Lung (tissue), 12 donors: ENCODE measurements around the gene IL34. TPM values are rescaled to one million over a fixed set of nuclear protein-coding genes. Genes with fewer than 3 reads are reported as not detected.

Experiments used
- ATAC-seq: fragments of 200-7000 bp; cut with Tn5 transposase; one replicate; pipeline ENCODE4 v1.9.1; 2020; ENCODE audit warnings: moderate number of reproducible peaks; ENCODE audit not compliant: insufficient read depth, low FRiP score
- DNase-seq, 3 donors: peaks; one replicate each; pipeline ENCODE4 v3.0.0-alpha.2; 2013 to 2017
- H3K27ac ChIP-seq, 2 donors: one replicate each; pipeline ENCODE4 v1.5.1; 2013; ENCODE audit warnings: mild to moderate bottlenecking in 2 of 2, moderate library complexity in 2 of 2, control low read depth in 1 of 2, inconsistent platforms in 1 of 2, low read depth in 1 of 2, low read length in 1 of 2
- H3K27me3 ChIP-seq, 3 donors: one replicate each; pipeline ENCODE4 v1.5.1; 2013; ENCODE audit warnings: low read length in 2 of 3; ENCODE audit not compliant: control insufficient read depth in 3 of 3, insufficient read depth in 3 of 3
- H3K36me3 ChIP-seq, 4 donors: one replicate each; pipeline ENCODE4 v1.5.1; 2013; ENCODE audit warnings: low read length in 4 of 4, mild to moderate bottlenecking in 1 of 4, moderate library complexity in 1 of 4; ENCODE audit not compliant: control insufficient read depth in 4 of 4, insufficient read depth in 4 of 4
- H3K4me1 ChIP-seq, 5 donors: one replicate each; pipeline ENCODE4 v1.5.1; 2013; ENCODE audit warnings: low read length in 5 of 5, mild to moderate bottlenecking in 2 of 5, moderate library complexity in 1 of 5; ENCODE audit not compliant: control insufficient read depth in 5 of 5, insufficient read depth in 5 of 5
- H3K4me3 ChIP-seq: one replicate; pipeline ENCODE4 v1.5.1; 2013; ENCODE audit warnings: mild to moderate bottlenecking, control low read depth, moderate library complexity
- H3K9ac ChIP-seq, 2 donors: one replicate each; pipeline ENCODE4 v1.5.1; 2013; ENCODE audit warnings: low read length in 2 of 2, control low read depth in 1 of 2; ENCODE audit not compliant: insufficient read depth in 1 of 2
- H3K9me3 ChIP-seq, 4 donors: one replicate each; pipeline ENCODE4 v1.5.1; 2013; ENCODE audit warnings: low read length in 3 of 4, mild to moderate bottlenecking in 1 of 4, moderate library complexity in 1 of 4; ENCODE audit not compliant: control insufficient read depth in 4 of 4, insufficient read depth in 3 of 4
- WGBS, 2 donors: extraction: QIAGEN DNeasy Blood & Tissue Kit; methylation state at CpG; one replicate each; pipeline ENCODE4 v1.1.7; 2013; 5-methylcytosine and 5-hydroxymethylcytosine counted together
- polyA plus RNA-seq, 2 donors: library from polyadenylated mRNA; stranded (reverse); fragments of 200-250 nt; gene quantifications; one replicate each; pipeline ENCODE4 v1.2.1, GENCODE V29; 2013
- total RNA-seq, 2 donors: library from RNA; depleted of rRNA in 1 of 2; stranded (reverse); fragments of >200 nt in 1 of 2; gene quantifications; one replicate each; pipeline ENCODE4 v1.2.1, GENCODE V29; 2014 to 2021
- TF ChIP-seq, protein P1 (sequence below): IDR thresholded peaks from 2 replicates; pipeline ENCODE4 v1.5.1; 2012; ENCODE audit warnings: mild to moderate bottlenecking; ENCODE audit errors: control extremely low read depth, extremely low read depth
- donor health status: control.
- donor health status: control.
- donor health status: Bipolar disorder and iron deficiency.
- donor health status: healthy.
- donor health status: DM: yes; HTN: yes; CAD: no.

The IL34 gene
- total and polyA plus RNA-seq, 4 donors, result 1.5 to 13.0 (median 7.1) TPM

DNA sequence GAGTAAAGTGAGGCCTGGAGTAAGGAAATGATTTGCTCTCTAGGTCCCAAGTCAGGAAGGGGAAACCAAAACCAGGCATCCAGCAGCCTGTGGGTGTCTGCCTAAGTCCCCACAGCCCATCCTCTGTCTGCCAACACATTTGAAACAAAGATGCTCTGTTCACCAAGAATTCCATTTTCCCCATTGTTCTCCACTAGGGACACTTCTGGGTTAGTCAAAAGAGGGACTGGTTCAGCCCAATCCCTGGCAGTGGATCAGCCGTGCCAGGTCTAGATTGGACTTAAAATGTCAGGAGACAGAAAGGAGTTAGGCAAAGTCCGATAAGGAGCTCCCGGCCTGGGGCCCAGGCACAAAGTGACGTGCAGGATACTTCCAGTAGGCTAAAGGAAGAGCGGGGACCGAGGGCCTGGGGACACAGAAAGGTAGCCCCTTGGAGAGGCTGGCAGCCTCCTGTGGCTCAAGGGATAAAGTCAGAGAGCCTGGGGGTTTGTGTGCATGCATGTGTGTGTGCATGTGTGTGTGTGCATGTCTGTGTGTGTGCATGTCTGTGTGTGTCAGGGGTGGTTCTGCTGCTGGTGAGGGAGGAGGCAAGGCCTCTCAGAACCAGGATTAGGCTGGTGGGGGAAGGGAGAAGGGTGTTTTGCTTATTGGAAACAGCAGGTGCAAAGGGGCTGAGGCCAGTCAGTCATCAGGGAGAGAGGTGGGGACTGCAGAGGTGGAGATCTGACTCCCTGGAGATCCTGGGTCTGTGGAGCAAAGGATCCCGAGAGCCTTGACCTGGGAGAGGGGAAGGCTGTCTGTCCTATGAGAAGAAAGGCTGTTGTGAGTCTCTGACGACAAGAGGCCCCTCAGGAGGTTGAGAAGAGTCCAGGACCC, 41.7 kb upstream of the IL34 start:
- Histone ChIP-seq H3K27me3 (no peaks in the 10 kb centered on the region), H3K36me3 (no peaks in the 10 kb centered on the region), H3K9ac (no peak overlapping the region), H3K4me1 (no peaks in the 10 kb centered on the region), H3K27ac (no peak overlapping the region), H3K4me3 (no peak overlapping the region), H3K9me3 (peaks cover 0 to 2% (median 0%) of the 10 kb centered on the region in 4 donors)
- TF ChIP-seq, protein P1, sequence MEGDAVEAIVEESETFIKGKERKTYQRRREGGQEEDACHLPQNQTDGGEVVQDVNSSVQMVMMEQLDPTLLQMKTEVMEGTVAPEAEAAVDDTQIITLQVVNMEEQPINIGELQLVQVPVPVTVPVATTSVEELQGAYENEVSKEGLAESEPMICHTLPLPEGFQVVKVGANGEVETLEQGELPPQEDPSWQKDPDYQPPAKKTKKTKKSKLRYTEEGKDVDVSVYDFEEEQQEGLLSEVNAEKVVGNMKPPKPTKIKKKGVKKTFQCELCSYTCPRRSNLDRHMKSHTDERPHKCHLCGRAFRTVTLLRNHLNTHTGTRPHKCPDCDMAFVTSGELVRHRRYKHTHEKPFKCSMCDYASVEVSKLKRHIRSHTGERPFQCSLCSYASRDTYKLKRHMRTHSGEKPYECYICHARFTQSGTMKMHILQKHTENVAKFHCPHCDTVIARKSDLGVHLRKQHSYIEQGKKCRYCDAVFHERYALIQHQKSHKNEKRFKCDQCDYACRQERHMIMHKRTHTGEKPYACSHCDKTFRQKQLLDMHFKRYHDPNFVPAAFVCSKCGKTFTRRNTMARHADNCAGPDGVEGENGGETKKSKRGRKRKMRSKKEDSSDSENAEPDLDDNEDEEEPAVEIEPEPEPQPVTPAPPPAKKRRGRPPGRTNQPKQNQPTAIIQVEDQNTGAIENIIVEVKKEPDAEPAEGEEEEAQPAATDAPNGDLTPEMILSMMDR, result no peak
- 86 to 90% methylated on average over 8 of the region's 8 CpGs for WGBS, 2 donors
- ATAC-seq, result no peak
- DNase-seq, result no peak

DNA sequence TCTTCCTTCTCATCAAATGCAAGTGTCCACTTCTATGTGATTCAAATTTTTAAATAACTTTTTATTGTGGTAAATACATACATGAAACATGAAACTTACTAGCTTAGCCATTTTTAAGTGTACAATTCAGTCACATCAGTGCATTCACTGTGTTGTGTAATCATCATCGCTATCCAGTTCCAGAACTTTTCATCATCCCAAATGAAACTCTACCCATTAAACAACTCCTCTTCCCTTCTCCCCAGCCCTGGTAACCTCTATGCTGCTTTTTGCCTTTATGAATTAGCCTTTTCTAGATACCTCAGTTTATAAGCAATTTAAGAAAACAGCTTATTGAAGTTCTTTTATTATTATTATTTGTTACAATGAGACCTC, 41.1 kb upstream of the IL34 start:
- ATAC-seq (no peak), DNase-seq (no peak)
- no peak overlapping the region for H3K9ac ChIP-seq
- no peaks in the 10 kb centered on the region for H3K27me3 ChIP-seq
- TF ChIP-seq, protein P1, result no peak
- WGBS, 2 donors, result 74 to 84% methylated on average over 1 of the region's 1 CpG
- peaks cover 0 to 2% (median 0%) of the 10 kb centered on the region in 4 donors for H3K9me3 ChIP-seq
- H3K27ac ChIP-seq, result no peak overlapping the region
- H3K4me1 ChIP-seq, result no peaks in the 10 kb centered on the region
- H3K4me3 ChIP-seq, result no peak overlapping the region
- H3K36me3 ChIP-seq, result no peaks in the 10 kb centered on the region

DNA sequence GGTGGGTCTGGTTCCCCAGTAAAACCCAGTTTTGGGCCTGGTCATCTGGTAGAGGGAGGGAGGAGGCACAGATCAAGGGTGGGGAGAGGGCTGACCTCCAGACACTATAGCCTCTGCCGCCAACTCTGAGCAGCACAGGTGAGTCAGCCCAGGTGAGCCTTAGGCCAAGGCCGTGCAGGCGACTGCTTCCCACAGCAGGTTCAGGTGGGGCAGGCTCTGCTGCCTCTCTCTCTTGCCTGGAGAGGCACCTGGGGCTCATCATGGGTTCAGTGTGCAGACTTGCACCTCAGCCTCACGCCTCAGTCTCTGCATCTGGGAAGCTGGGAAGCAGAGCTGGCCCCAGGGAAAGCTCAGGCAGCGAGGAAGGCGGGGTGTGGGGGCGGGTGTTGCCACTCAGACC, 37.8 kb upstream of the IL34 start:
- H3K9ac ChIP-seq, result no peak overlapping the region
- ATAC-seq (no peak), DNase-seq (no peak)
- no peaks in the 10 kb centered on the region for H3K27me3 ChIP-seq
- no peak overlapping the region for H3K4me3 ChIP-seq
- H3K4me1 ChIP-seq, result no peaks in the 10 kb centered on the region
- TF ChIP-seq, protein P1, result no peak
- no peaks in the 10 kb centered on the region for H3K9me3 ChIP-seq
- 96% methylated on average over 7 of the region's 7 CpGs for WGBS, 2 donors
- H3K36me3 ChIP-seq, result no peaks in the 10 kb centered on the region
- no peak overlapping the region for H3K27ac ChIP-seq
